ENCODE data around the gene ZNF341.

The ZNF341 gene

DNA sequence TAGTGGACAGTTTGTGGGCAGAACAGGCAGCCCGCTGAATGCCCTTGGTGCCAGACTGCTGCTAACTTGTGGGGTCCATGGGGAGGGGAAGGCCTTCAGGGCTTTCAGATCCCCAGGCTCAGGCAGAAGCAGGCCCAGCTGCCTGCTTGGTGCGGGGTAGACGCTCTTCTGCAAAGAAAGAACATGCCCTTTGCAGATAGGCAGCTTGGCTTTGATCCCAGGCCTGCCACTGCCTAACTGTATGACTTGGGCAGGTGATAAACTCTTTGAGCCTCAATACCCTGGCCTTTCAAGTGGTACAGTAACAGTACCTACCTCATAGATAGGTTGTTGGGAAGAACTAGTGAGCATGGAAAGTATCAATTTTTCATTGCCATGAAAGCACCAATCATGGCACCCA is 107.8 kb downstream of the ZNF341 start:
- no peak overlapping the region for H3K27ac ChIP-seq
- ChIA-PET POLR2A (ENCODE audit: low non-redundant PET) (interaction anchor here (0.6 kb wide), 1 partner anchor 11 kb away, joined by 3 read pairs; no protein-coding TSS in a partner anchor), CTCF (no interaction called here)
- DNase-seq (ENCODE audit: low spot score) = no peak
- TF ChIP-seq, protein P1, sequence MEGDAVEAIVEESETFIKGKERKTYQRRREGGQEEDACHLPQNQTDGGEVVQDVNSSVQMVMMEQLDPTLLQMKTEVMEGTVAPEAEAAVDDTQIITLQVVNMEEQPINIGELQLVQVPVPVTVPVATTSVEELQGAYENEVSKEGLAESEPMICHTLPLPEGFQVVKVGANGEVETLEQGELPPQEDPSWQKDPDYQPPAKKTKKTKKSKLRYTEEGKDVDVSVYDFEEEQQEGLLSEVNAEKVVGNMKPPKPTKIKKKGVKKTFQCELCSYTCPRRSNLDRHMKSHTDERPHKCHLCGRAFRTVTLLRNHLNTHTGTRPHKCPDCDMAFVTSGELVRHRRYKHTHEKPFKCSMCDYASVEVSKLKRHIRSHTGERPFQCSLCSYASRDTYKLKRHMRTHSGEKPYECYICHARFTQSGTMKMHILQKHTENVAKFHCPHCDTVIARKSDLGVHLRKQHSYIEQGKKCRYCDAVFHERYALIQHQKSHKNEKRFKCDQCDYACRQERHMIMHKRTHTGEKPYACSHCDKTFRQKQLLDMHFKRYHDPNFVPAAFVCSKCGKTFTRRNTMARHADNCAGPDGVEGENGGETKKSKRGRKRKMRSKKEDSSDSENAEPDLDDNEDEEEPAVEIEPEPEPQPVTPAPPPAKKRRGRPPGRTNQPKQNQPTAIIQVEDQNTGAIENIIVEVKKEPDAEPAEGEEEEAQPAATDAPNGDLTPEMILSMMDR (conservative IDR thresholded peaks at IDR 0.05; ENCODE audit: low read depth) = no peak

DNA sequence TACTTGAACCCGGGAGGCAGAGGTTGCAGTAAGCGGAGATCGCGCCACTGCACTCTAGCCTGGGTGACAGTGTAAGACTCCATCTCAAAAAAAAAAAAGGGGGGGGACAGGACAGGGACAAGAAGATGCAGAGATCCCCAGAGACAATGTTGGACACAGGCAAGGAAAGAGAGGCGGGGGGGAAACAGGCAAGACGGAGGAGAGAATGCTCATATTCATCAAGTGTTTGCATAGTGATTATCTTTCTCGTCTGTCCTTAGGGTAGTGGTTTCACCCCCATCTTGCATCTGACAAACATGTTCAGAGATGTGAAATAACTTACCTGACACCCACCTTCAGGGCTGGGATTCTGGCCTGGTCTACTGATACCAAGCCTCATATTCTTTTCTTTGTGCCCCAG is 108.4 kb downstream of the ZNF341 start:
- ChIA-PET CTCF (interaction anchor here (0.6 kb wide), 1 partner anchor 439 kb away, joined by 3 read pairs; the partner anchor contains the start of gene CDK5RAP1), POLR2A (ENCODE audit: low non-redundant PET) (no interaction called here)
- H3K27ac ChIP-seq = no peak overlapping the region
- DNase-seq (ENCODE audit: low spot score) = no peak
- TF ChIP-seq, protein P1 (conservative IDR thresholded peaks at IDR 0.05; ENCODE audit: low read depth) = no peak

DNA sequence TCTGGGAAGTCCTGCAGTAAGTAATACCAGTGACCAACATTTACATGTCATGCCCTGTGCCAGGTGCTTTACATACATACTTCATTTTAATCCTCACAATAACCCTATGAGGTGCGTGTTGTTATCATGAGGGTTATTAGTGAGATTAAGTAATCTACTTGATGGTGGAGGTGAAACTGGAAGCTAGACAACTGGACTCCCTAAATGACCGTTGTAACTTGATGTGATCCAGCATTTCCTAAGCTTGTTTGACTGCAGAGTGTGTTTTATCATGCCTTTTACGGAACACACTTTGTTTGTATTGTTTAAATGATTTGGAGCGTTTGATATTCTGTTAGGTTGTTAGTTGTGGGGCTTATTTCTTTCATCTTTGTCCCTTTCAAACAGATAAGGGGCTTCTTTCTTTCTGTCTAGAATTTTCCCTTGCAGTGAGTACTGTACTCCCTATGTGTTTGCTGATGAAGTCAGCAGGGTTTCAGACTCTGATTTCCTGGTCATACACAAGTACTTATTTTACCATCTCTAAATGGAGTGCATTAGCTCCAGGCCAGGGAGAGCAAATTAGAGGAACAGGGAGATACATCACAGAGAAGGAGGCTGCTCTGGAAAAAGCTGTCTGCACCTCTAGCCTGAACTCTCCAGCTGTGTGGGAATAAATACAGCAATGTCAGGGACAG is 109.1 kb downstream of the ZNF341 start:
- CTCF ChIA-PET = interaction anchor here (0.6 kb wide), 1 partner anchor 439 kb away, joined by 3 read pairs; the partner anchor contains the start of gene CDK5RAP1
- TF ChIP-seq, protein P1 (conservative IDR thresholded peaks at IDR 0.05; ENCODE audit: low read depth) = no peak
- DNase-seq (ENCODE audit: low spot score) = no peak
- H3K27ac ChIP-seq = no peak overlapping the region
- POLR2A ChIA-PET (ENCODE audit: low non-redundant PET) = no interaction called here

DNA sequence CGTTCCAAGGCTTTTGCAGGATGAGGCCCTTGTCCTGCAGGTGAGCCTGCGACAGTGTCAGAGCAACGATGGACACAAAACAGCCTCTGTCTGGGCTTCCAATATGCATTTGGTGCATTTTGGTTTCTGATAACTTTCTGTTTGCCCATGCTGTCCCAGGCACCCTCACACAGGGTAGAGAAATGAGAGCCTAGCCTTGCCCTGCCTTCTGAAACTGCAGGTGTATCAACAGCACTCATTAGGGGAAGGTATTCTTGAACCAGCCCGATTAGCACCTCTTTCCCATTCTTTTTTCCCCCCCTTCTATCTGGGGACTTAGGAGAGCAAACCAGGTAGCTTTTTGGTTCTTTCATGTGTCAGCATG is 109.6 kb downstream of the ZNF341 start:
- no peak overlapping the region for H3K27ac ChIP-seq
- ChIA-PET CTCF (no interaction called here), POLR2A (ENCODE audit: low non-redundant PET) (no interaction called here)
- DNase-seq (ENCODE audit: low spot score) = no peak
- TF ChIP-seq, protein P1 (conservative IDR thresholded peaks at IDR 0.05; ENCODE audit: low read depth) = no peak
